HG03575 (cell line): Measurements from ENCODE around the gene GNG7.
"Not testable (repeated sequence)": the region's sequence is repeated elsewhere in the genome, so short reads cannot be mapped to it uniquely, and the experiment has no call there.

Experiments
- ATAC-seq: cut with Tn5 transposase; IDR thresholded peaks from one replicate; pipeline ENCODE4 v1.9.1; 2021; ENCODE audit not compliant: unreplicated experiment, insufficient number of reproducible peaks, low FRiP score; ENCODE audit errors: extremely low read depth

The GNG7 gene

DNA sequence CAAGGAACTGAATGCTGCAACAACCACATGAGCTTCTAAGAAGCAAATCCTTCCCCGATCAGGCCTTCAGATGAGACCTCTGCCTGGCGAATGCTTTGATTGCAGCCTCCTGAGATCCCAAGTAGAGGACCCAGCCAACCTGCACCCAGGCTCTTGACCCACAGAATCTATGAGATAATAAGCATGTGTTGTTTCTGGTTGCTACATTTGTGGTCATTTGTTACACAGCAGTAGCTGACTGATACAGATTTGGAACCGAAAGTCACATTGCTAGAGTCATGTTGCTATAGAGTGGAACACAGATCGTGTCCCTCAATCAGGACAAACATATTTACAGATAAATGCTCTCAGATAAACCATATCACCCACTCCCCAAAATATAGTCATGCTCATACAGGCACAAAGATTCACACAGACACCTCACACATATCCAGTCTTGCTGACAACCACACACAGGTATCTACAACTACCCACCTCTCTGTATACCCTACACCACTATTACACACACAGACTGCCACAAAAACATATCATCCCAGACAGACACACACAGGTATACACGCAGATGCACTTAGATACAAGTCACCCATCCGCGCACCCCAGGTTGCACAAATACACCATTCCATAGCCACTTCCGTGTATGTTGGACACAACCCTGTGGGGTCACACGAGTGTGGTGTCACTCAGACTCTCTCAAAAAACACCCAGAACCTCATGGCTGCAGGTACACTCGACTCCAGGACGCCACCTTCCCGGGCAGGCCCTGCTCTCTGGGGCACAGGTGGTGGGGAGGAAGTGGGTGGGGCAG, 13.2 kb upstream of the GNG7 start:
- no peak for ATAC-seq

DNA sequence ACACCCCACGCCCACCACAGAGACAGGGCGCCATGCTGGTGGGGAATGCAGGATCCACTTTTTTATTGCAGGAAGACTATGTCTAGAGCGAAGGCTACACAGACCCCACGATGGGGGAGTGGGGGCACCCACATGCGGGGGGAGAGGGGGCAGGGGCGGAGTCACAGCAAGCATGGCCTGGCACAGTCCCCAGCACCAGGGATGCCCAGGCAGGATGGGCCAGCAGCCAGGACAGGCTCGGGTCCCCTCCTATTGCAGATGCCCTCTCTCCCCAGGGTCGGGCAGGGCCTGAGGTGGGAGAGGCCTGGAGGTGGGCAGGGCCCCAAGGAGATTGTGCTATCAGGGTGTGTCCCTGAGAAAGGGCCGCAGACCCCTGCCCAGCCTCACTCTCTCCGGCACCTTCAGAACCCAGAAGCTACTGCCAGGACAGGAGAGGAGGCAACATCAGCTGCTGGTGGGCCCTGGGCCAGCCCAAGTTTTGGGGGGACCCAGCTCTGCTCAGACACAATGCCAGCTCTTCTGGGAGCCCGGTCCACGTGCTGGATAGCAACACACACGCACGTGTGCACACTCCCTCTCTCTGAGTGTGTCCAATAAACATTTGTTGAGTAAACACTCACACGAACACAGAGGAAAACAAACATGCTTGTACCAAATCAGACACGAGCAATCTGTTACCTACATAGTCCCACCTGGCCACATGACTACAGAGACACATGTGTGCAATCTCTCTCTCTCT, 12.2 kb upstream of the GNG7 start:
- ATAC-seq, result no peak

DNA sequence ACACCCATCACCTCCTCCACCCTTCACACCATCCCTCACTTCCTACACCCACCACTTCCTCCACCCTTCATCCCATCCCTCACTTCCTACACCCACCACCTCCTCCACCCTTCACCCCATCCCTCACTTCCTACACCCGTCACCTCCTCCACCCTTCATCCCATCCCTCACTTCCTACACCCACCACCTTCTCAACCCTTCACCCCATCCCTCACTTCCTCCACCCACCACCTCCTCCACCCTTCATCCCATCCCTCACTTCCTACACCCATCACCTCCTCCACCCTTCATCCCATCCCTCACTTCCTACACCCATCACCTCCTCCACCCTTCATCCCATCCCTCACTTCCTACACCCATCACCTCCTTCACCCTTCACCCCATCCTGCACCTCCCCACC, 11.6 kb upstream of the GNG7 start:
- ATAC-seq, result not testable (repeated sequence)

DNA sequence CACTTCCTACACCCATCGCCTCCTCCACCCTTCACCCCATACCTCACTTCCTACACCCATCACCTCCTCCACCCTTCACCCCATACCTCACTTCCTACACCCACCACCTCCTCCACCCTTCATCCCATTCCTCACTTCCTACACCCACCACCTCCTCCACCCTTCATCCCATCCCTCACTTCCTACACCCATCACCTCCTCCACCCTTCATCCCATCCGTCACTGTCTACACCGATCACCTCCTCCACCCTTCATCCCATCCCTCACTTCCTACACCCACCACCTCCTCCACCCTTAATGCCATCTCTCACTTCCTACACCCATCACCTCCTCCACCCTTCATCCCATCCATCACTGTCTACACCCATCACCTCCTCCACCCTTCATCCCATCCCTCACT, 10.7 kb upstream of the GNG7 start:
- ATAC-seq, result not testable (repeated sequence)

DNA sequence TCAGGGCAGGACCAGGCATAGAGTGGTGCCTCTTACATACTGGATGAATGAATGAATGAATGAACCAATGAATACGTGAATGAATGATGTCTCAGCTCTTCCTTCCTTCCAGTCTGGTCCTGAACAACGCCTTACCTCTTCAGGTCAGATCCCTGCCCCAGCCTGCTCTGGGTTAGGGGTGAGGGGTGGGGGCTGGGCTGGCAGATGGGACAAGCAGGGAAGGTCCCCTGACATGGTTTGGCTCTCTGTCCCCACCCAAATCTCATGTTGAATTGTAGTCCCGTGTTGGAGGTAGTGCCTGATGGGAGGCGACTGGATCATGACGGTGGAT, 9.3 kb upstream of the GNG7 start:
- ATAC-seq, result no peak

DNA sequence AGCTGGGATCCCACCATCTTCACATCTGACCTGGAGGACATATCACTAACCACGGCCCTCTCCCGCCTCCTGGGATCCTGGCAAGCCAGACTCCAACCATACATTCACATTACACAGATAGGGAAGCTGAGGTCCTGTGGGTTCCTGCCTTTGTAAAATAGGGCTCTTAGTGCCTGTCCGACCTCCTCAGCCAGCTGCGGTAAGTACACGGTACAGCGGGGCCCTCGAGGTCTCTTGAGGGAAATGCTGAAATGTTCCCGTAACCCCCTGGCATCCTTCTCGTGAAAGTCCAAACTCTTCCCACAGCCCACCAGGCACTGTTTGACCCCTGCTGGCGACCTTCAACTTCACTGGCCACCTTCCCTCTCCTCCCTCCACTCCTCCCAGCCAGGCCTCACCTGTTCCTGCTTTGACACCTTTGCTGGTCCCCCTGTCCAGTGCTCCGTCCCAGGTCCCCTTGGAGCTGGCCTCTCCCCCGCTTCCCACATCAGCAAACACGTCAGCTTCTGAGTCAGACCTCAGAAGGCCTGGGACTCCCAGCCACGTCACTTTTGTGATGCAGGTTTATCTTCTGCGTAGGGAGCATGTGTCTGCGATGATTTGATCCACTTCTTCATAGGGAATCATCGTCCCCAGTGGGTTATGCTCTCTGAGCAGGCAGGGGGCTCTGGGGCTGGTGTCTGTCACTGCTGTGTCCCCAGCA, 8.8 kb upstream of the GNG7 start:
- ATAC-seq, result no peak

DNA sequence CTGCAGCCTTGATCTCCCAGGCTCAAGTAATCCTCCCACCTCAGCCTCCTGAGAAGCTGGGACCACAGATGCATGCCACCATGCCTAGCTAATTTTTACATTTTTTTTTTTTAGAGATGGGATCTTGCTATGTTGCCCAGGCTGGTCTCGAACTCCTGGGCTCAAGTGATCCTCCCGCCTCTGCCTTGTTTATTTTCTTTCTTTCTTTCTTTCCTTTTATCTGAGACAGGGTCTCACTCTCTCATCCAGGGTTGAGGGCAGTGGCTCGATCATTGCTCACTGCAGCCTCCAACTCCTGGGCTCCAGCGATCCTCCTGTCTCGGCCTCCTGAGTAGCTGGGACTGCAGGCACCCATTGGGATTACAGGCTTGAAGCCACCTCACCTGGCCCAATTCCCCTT, 3.8 kb upstream of the GNG7 start:
- no peak for ATAC-seq

DNA sequence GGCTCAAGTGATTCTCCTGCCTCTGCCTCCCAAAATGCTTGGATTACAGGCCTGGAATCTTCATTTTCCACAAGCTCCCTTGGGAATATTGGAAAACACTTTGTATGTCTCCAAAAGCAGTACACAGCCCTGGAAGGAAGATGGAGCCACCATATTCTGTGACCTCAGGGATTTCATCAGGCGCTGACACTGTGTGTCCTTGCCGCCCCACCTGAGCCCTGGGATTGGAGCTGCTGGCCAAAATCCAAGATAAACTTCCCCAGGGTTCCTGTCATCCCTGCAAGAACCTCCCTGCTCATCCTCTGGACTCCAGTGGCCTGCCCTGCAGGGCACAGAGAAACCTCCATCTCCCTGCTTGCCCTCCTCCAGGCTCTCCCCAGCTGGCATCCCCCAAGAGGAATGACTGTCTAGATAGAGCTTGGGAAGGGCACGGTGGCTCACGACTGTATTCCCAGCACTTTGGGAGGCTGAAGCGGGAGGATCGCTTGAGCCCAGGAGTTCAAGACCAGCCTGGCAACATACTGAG, 1.3 kb upstream of the GNG7 start:
- no peak for ATAC-seq

DNA sequence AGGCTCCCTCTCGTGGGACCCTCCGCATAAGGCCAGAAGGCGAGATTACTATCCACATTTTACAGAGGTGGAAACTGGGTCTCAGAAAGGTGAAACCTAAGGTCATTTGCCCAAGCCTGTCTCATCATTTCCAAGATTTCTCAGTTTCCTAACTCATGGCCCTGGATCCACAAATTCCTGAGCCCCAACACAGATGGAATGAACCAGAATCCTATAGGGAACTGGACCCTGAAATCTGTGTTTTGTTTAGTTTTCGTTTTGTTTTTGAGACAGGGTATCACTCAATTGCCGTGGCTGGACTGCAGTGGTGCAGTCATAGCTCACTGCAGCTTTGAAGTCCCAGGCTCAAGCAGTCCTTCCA, 563 bp upstream of the GNG7 start:
- no peak for ATAC-seq

DNA sequence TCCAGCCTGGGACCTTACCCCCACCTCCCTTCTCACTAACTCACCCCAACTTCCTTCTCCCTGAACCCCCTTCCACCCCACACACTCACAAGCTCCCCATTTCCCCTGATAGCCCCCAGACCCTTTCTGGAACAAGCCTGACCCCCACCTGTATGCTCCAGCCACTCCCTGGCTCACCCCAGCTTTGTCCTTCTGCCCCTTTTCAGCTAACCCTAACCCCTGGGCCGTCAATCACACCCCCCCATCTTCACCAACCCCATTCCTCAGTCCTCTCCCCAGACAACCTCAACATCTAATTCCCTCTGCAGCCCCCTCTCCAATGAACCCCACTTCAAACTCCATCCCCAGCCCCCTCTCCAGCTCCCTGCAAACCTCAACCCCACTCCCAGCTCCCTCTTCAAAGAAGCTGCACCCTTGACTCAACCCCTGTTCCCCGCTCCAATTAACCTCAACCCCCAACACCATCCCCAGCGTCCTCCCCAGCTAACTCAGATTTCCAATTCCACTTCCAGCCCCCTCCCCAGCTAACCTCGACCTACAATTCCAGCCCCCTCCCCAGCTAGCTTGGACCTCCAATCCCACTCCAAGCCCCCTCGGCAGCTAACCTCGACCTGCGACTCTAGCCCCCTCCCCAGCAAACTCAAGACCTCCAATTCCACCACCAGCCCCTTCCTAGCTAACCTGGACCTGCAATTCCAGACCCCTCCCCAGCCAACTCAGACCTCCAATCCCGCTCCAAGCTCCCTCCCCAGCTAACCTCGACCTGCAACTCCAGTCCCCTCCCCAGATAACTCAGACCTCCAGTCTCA, 929 bp downstream of the GNG7 start:
- ATAC-seq, result no peak

DNA sequence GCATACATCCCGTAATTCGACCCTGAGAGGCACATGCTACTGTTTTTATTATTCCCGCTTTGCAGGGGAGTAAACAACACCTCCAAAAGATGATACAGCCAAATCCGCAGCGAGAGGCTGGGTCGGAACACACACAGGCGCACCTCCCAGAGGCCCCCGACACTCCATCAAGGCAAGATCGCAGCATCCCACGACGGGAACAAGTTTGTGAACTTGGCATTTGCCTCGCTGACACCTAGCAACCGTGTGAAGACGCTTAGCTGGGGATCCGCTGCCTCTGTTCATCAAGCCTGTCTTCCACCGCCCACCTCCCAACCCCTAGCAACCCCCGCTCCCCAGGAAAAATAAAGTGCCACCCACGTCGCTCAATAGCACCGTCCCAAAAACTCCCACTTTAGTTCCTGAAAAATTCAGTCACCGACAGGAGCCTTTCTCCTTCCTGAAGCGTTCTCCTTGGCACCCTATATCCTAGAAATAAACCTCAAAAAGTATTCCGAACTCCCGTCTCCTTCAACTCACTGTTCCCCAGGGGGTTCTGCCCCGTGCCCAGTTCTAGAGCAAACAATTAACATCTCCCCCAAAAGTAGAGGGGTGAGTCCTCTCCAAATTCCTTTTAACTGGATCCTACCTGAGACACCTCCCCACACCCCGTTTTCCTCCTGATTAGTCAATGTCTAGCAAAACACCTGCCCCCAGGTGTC, 1.7 kb downstream of the GNG7 start:
- no peak for ATAC-seq

DNA sequence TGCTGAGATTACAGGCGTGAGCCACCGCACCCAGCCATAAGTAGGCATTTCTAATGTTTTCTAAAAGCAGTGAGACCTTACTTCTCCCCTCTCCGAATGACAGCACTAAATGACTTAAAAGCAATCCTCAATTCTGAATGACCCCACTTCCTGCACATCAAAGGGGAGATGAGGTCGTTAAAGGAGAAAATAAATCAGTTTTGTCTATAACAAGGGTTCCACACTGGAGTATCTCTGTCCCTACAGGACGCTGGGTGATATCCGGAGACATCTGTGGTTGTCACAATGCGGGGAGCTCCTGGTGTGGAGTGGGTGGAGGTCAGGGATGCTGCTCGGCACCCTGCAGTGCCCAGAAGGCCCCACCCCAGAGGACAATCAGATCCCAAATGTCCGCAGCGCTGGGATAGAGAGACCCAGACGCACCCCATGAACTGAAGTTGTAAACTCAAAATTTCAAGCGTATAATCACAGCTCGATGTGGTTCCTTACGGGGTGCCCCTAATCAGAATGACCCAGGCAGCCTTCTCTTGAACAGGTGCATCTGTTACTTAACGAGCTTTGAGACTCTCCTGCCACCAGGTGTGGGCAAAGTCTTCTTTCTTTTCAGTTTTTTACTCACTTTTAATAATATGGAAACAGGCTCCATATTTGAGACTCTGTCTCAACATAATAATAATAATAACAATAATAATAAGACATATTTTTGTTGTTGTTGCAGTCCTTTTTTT, 2.9 kb downstream of the GNG7 start:
- no peak for ATAC-seq

DNA sequence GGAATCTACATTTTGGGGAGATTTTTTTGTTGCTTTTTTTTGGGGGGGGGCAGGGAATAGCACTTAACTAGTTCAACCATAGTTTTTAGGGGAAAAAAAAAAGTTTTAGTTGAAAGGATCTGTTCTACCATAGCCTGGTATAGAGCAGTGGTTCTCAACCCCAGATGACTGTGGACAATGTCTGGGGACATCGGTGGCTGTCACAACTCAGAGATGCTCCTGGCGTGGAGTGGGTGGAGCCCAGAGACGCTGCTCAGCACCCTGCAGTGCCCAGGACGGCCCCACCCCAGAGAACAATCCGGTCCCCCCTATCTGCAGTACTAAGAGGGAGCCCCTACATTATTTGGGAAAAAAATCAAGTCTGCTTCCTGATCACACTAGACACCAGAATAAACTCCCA, 8.3 kb downstream of the GNG7 start:
- ATAC-seq, result no peak

DNA sequence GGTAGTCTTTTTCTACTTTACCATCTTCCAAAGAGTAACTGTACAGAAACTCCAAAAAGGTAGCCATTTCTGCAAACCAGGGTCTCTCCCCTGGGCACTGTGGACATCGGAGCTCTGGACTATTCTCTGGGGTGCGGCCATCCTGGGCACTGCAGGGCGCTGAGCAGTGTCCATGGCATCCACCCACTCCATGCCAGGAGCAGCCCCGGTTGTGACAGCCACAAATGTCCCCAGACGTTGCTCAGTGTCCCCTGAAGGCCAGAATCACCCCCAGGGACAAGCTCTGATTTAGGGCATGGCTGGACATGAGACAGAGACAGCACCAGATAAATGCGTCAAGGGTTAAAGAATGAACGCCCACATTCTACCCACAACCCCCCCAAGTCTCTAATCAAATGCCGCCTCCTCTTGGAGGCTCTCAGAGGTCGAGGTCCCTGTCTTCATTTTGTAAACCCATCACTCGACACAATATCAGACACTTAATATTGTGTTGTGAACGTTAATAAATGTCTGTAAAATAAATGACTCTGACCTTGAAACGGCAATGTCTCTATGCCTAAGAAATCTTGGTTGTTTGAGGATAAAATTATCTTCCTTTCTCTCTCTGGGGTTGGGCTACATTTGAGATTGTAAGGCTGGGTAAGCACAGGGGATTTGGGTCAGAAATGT, 8.9 kb downstream of the GNG7 start:
- no peak for ATAC-seq

DNA sequence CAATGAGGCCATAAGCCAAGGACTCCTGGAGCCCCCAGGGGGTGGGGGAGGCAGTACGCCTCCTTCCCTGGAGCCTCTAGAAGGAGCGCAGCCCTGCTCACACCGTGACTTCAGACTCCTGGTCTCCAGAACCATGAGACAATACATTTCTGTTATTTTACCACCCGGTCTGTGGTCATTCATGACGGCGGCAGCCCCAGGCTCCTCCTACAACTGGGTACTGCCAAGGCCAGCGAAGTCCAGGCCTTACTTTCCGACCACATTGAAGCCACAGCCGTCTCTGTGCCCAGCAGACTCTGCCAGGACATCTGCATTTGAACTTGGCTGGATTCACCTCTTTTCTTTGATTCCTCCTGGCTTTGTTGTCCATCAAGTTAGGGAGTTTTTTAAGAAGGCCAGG, 10.5 kb downstream of the GNG7 start:
- ATAC-seq, result no peak

DNA sequence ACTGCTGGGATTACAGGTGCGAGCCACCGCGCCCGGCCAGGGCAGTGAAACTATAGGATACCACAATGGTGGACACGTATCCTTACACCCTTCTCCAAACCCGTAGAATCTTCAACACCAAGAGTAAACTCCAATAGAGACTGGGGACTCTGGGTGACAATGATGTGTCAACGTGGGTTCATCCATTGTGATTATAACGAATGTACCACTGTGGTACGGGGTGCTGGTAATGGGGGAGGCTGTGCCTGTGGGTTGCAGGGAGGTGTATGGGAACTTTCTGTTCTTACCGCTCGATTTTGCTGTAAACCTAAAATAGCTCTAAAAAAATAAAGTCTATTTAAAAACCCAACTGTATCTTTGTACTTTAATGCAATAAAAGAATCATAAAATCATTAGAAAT, 11.6 kb downstream of the GNG7 start:
- ATAC-seq, result no peak

DNA sequence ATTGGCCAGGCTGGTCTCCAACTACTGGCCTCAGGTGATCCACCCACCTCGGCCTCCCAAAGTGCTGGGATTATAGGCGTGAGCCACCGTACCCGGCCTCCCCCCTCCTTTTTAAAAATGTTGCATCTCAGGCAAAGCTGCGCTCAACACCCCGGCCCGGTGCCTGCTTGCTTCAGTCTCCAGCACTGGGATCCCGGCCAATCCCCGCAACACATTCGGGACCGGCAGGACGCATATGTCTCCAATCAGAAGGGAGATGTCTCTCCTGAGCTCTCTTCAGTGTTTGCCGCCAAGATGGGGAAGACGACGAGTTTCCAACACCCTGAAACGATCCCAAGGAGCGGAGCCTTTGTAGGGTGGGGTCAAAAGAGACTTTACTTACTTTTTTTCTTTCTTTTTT, 16.1 kb downstream of the GNG7 start:
- ATAC-seq, result no peak
